GM12878 (cell line): ENCODE results near the gene KRT72. TPM values are rescaled to one million over a fixed set of nuclear protein-coding genes. Genes with fewer than 3 reads are reported as not detected.

ENCODE experiments used
- ATAC-seq: fragments of 200-7000 bp; cut with Tn5 transposase; 3 replicates; pipeline ENCODE4 v1.9.1; 2020; ENCODE audit warnings: mild to moderate bottlenecking, moderate library complexity
- BruUV-seq: library from RNA; stranded (reverse); fragments of 400-500 nt; replicated peaks from 2 replicates; lab custom pipeline; 2021; lab: Mats Ljungman, UMichigan
- CTCF ChIA-PET: fragments of 300-600 bp; sonication (Branson Sonifier 250); formaldehyde crosslinking; extraction: SDS; loops from one replicate; lab custom pipeline; 2021; ENCODE audit warnings: inconsistent platforms; lab: Yijun Ruan, JAX
- POLR2A ChIA-PET: fragments of 350-600 bp; formaldehyde crosslinking; extraction: SDS; loops from one replicate; lab custom pipeline; 2021; ENCODE audit warnings: inconsistent platforms; lab: Charles Lee
- RAD21 ChIA-PET: fragments of 300-600 bp; sonication (Branson Sonifier 250); formaldehyde crosslinking; loops from one replicate; lab custom pipeline; 2023; ENCODE audit warnings: antibody characterized with exemption; ENCODE audit not compliant: unreplicated experiment; lab: Charles Lee
- SMC1A ChIA-PET: fragments of 300-600 bp; sonication (Branson Sonifier 250); formaldehyde crosslinking; loops from one replicate; lab custom pipeline; 2023; ENCODE audit not compliant: unreplicated experiment, uncharacterized antibody; lab: Charles Lee
- DNase-seq: peaks from one replicate; pipeline ENCODE4 v3.0.0-alpha.2; 2011; ENCODE audit warnings: low read depth, low spot score
- FAIRE-seq: peaks from 3 replicates; lab custom pipeline; 2011; peaks lifted over from hg19 to GRCh38; lab: Jason Lieb, UNC
- H2AFZ ChIP-seq: 2 replicates; pipeline ENCODE4 v1.6.0; 2011; ENCODE audit warnings: low read depth, low read length, control low read depth; ENCODE audit not compliant: control insufficient read depth
- H3K27ac ChIP-seq: 2 replicates; pipeline ENCODE4 v1.5.1; 2011; ENCODE audit warnings: control low read depth; ENCODE audit not compliant: control insufficient read depth, insufficient read depth
- H3K27me3 ChIP-seq, 2 experiments: replicated peaks in 1 of 2; 2 replicates each; pipeline versions ENCODE4 v1.6.0 to v1.6.1; 2011; ENCODE audit warnings: low read length in 1 of 2; ENCODE audit not compliant: control insufficient read depth in 2 of 2, insufficient read depth in 2 of 2
- H3K36me3 ChIP-seq, 2 experiments: 2 replicates each; pipeline ENCODE4 v1.5.1; 2011; ENCODE audit warnings: low read length in 1 of 2; ENCODE audit not compliant: control insufficient read depth in 2 of 2, insufficient read depth in 2 of 2
- H3K4me1 ChIP-seq: 2 replicates; pipeline ENCODE4 v1.6.1; 2011; ENCODE audit warnings: mild to moderate bottlenecking, low read length, moderate library complexity, mixed read lengths; ENCODE audit not compliant: control insufficient read depth, insufficient read depth
- H3K4me2 ChIP-seq: 2 replicates; pipeline ENCODE4 v1.6.0; 2011; ENCODE audit warnings: control low read depth; ENCODE audit not compliant: control insufficient read depth, insufficient read depth
- H3K4me3 ChIP-seq: fragments of 200-600 bp; sonication (generic); 2 replicates; pipeline ENCODE4 v1.5.1; 2016
- H3K79me2 ChIP-seq: 2 replicates; pipeline ENCODE4 v1.6.0; 2011; ENCODE audit warnings: low read length; ENCODE audit not compliant: control insufficient read depth, insufficient read depth
- H3K9ac ChIP-seq: 2 replicates; pipeline ENCODE4 v1.8.0; 2011; ENCODE audit warnings: low read length, control low read depth, mixed read lengths; ENCODE audit not compliant: control insufficient read depth, insufficient read depth
- H3K9me3 ChIP-seq: replicated peaks from 3 replicates; pipeline ENCODE4 v1.5.1; 2011; ENCODE audit warnings: mild to moderate bottlenecking, low read length; ENCODE audit not compliant: control insufficient read depth, insufficient read depth
- H4K20me1 ChIP-seq: 2 replicates; pipeline ENCODE4 v1.6.0; 2011; ENCODE audit not compliant: control insufficient read depth, insufficient read depth
- E4F1 ChIP-seq: fragments of 450-650 bp; IDR thresholded peaks from 2 replicates; pipeline ENCODE4 v1.6.1; 2018; ENCODE audit warnings: borderline replicate concordance, mild to moderate bottlenecking; ENCODE audit not compliant: partially characterized antibody
- LARP7 ChIP-seq: fragments of 450-650 bp; IDR thresholded peaks from 2 replicates; pipeline ENCODE4 v1.6.1; 2017; ENCODE audit warnings: mild to moderate bottlenecking
- RELB ChIP-seq: fragments of 450-650 bp; IDR thresholded peaks from 2 replicates; pipeline ENCODE4 v1.6.1; 2017; ENCODE audit warnings: low read depth, mild to moderate bottlenecking, moderate library complexity
- RUNX3 ChIP-seq: IDR thresholded peaks from 2 replicates; pipeline ENCODE4 v1.6.1; 2012; ENCODE audit warnings: low read length, inconsistent platforms
- ZBTB11 ChIP-seq: fragments of 450-650 bp; formaldehyde crosslinking; IDR thresholded peaks from 2 replicates; pipeline ENCODE4 v1.5.0; 2022; ENCODE audit warnings: mild to moderate bottlenecking, missing genetic modification characterization
- WGBS: methylation state at CpG from one replicate; pipeline ENCODE4 v1.1.6; 2016; ENCODE audit warnings: low lambda C conversion rate; ENCODE audit not compliant: insufficient replicate concordance, insufficient coverage; ENCODE audit errors: missing lambda C conversion rate; 5-methylcytosine and 5-hydroxymethylcytosine counted together
- in situ Hi-C: fragments of 300-500 bp; cut with MboI; formaldehyde crosslinking; loops from 9 replicates; pipeline ENCODE4 v1.14.3; 2018; ENCODE audit warnings: mixed read lengths
- intact Hi-C: fragments of 100-400 bp; cut with micrococcal nuclease; formaldehyde crosslinking; loops from one replicate; pipeline ENCODE4 v1.14.2; 2022; ENCODE audit not compliant: unreplicated experiment
- polyA plus RNA-seq, 11 experiments: library from polyadenylated mRNA; depleted of rRNA in 4 of 11; unstranded in 6 of 11; stranded (reverse) in 5 of 11; fragments of >200 nt; fragmentation: Nextera tagmentation in 4 of 11; fragmentation: Illumina TruSeq in 1 of 11; extraction: Ambion mirVana in 4 of 11; extraction: Trizol in 1 of 11; gene quantifications; 1 replicate in 1 of 11; 2 replicates in 10 of 11; pipeline versions ENCODE4 v1.2.1 to v1.2.3, GENCODE V29; 2011 to 2016; ENCODE audit warnings: inconsistent platforms in 2 of 11, missing spikeins in 2 of 11, low read depth in 1 of 11
- total RNA-seq, 4 experiments: library from RNA; depleted of rRNA in 3 of 4; stranded (reverse); fragments of >200 nt in 3 of 4; fragmentation: Illumina TruSeq in 1 of 4; extraction: Trizol in 1 of 4; gene quantifications; 2 replicates each; pipeline versions ENCODE4 v1.2.1 to v1.2.3, GENCODE V29; 2013 to 2021

The KRT72 gene
- total and polyA plus RNA-seq, 10 of the 15 experiments (the other 5 are each of a cell fraction or from before 2014, with no cell fraction given) = not detected

GRCh38 chr12:52552681-52553195 lies 48.5 kb downstream of the KRT72 start, which contains the start of gene KRT71:
Gene KRT71 (minus strand): TSS chr12:52553145. CDS start chr12:52553077, 68 bp downstream.
- H3K27me3 ChIP-seq = peaks cover 5 to 7% of the 10 kb centered on the region in 2 experiments
- CTCF ChIA-PET = interaction anchor here (1.2 kb wide), 1 partner anchor 39 kb away, joined by 3 read pairs; no protein-coding TSS in a partner anchor
- no peak for TF ChIP-seq RUNX3
- TF ChIP-seq E4F1 = no peak
- TF ChIP-seq RELB = no peak
- TF ChIP-seq LARP7 = no peak
- TF ChIP-seq ZBTB11 = no peak
- POLR2A ChIA-PET = no interaction called here
- no TSS peak for BruUV-seq
- no peak for FAIRE-seq
- H3K36me3 ChIP-seq = no peaks in the 10 kb centered on the region
- no peak for DNase-seq
- H2AFZ ChIP-seq = no peak within 1 kb of the TSS
- WGBS = 17% methylated on average over 14 of the region's 14 CpGs
- SMC1A ChIA-PET = no interaction called here
- no peaks in the 10 kb centered on the region for H3K9me3 ChIP-seq
- no peak within 1 kb of the TSS for H3K4me3 ChIP-seq
- no peaks in the 10 kb centered on the region for H3K79me2 ChIP-seq
- H3K4me1 ChIP-seq = no peaks in the 10 kb centered on the region
- H3K4me2 ChIP-seq = no peak within 1 kb of the TSS
- no peak for ATAC-seq
- RAD21 ChIA-PET = no interaction called here
- intact Hi-C loops = no loop called here
- in situ Hi-C loops = no loop called here
- H3K9ac ChIP-seq = no peak within 1 kb of the TSS
- H3K27ac ChIP-seq = no peak within 1 kb of the TSS
- H4K20me1 ChIP-seq = no peaks in the 10 kb centered on the region
